GM12872 (cell line): ENCODE measurements around the gene PPARD.

ENCODE experiments used
- CTCF ChIP-seq: IDR thresholded peaks from 3 replicates; pipeline ENCODE4 v1.5.1; 2011; ENCODE audit warnings: low read depth, mild to moderate bottlenecking, low read length, moderate library complexity; ENCODE audit not compliant: insufficient read depth

Gene PPARD

GRCh38 chr6:35474942-35475570, 132.7 kb downstream of the PPARD start:
- TF ChIP-seq CTCF, result no peak

- no peak for TF ChIP-seq CTCF
Observed at GRCh38 chr6:35475573-35475972, 133.2 kb downstream of the PPARD start.

GRCh38 chr6:35476004-35476403, 133.6 kb downstream of the PPARD start:
- TF ChIP-seq CTCF, result no peak

- TF ChIP-seq CTCF, result no peak
Observed at GRCh38 chr6:35477028-35477427, 134.7 kb downstream of the PPARD start.
